Activated T-helper 9 cell treated with anti-CD3 and anti-CD28 coated beads, Interleukin-2, amount 50 U/mL, for 16 hours (primary cell): Measurements from ENCODE around the gene SFTPA2.
"Not testable (repeated sequence)": the region's sequence is repeated elsewhere in the genome, so short reads cannot be mapped to it uniquely, and the experiment has no call there.

Source experiments
- DNase-seq: peaks from one replicate; pipeline ENCODE4 v3.0.0-alpha.2; 2020; ENCODE audit warnings: low read depth

Gene SFTPA2

DNA sequence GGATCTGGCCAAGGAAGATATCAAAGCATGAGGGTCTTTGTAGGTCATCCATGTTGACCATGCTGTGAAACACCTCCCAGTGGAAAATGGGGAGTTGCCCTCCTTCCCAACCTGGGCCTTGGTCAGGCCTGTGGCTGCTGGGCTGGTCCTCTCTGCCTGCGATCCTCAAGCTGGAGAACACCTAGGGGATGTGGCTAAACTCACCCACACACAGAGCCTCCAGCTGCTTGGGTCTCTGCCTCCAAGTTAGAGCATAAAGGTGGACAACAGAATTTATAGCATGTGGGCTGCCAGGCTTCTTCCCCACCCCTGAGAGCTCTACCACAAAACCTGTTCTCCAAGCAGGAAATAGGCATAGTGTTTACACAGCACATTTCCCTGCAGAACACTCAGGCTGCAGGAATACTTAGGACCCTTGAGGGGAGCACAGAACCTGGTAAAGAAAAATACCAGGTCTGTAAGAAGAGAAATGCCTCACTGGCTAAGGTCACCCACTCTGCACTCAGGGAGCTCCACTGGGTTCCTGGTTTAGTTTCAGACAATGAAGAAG lies at the start of gene SFTPA2:
Gene SFTPA2 (minus strand): TSS at position 248 of the 550 bp plus-strand sequence. CDS start 924 bp downstream, outside the sequence.
- DNase-seq = no peak

DNA sequence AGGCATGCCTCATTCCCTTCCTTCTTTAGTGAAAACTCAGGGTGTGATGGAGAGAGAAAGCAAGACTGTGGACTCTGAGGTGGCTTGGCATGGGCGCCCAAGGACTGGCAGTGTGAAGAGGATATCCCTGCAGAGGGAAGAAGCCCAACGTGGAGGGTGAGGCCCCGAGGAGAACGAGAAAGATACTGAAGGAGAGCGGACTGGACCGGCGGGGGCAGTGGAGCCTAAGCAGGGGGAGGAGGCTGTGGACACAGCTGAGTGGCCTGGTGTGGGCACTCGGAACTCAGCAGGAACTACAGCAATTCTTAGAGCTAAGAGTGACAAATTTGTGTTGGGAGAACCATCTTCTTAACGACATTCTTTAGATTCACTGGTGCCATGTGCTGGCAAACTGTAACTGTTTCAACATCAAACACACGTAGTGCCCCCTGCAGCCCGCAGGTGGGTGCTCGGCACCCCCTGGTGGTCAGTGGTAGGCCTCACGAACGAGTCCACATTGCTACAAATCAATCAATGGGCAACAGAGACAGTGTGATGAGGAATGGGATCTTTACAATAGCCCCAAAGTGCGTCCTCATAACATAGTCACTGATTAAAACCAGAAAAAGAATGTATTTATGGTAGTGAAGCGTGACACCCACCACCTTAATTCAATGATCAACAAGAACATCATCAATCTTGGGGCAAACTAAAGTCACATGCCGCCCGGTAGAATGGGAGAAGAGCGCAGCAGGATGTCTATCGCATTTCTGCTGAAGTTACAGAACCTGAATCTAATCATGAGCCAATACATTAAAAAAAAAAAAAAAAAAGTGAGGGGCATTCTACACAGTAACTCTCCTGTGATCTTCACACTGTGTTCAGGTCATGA lies 48.5 kb upstream of the SFTPA2 start:
- DNase-seq = no peak

DNA sequence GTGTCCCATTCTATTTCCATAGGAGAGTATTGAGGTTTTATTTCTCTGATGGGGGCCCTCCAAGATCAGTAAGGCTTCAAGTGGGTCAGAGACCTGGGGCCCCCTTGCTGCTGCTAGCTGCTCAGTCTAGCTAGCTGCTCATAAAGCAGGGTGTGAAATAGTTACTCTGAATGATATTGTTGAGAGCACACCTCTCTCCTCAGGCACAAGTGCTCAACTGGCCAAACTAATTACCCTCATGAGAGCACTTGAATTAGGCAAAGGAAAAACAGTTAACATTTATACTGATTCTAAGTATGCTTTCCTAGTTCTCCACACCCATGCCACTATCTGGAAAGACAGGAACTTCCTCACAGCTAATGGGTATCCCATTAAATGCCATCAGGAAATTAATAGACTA lies 45.1 kb upstream of the SFTPA2 start:
- DNase-seq = no peak

DNA sequence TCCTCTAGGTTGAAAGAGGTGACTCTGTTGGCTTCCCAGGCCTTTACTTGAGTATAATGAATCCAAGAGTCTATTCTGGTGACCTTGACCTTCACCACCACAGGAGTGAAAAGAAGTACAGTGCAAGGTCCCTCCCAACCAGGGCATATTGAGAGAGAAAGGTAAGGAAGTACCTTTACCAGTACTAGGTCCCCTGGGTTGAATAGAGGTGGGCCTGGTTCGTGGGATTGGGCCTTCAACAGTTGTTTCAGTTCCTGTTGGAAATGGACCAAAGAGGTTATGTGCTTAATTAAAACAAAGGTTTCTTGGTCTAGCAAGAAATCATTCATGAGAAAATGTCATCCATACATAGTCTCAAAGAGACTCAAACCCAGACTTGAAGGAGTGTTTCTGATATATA lies 44.1 kb upstream of the SFTPA2 start:
- no peak for DNase-seq

DNA sequence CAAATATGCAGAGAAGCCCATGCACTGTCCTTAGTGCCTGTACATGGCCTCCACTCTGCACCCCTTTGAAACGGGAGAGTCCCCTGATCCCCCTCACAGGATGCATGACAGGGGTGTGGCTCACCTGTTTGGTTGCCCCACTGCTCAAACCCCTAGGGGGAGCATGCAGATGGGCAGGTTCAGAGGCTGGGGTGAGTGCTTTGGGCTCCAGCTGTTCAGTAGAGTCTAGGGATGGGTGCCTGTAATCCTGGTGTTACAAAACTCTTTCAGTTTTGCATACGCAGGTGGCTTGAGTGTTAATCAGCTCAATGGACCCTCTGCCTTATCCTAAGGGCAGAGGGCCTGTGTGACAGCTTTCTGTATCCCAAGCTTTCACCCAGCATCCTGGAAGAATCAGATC lies 42.7 kb upstream of the SFTPA2 start:
- DNase-seq = no peak

DNA sequence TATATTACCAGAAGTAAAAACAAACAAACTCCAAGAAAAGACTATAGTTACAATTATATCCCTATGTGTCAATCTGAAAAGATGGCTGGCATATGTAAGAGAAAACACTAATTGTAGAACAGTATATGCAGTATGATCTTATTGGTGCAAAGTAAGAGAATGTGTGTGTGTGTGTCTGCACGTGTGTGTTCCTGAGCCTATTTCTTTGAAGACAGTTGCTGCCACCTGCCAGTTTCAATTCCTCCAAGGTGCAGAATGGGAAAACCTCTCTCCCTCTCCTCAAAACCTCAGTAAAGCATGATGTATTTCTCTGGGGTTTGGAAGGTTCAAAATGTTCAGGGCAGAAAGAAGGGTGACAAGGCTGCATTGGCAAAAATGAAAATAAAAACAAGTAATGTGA lies 41.7 kb upstream of the SFTPA2 start:
- DNase-seq = no peak

DNA sequence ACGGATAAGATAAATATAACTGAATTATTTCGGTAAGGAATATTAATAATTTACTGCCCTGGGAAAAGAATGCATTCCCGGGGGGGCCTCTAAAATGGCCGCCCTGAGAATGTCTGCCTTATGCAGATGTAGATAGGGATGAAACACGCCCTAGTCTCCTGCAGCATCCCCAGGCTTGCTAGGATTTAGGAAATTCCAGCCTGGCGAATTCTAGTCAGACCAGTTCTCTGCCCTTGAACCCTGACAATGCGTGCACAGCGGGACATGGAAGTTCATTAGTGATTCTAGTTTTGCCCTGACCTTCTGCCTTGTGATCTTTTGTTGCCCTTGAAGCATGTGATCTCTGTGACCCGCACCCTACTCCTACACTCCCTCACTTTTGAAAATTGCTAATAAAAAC lies 39.4 kb upstream of the SFTPA2 start:
- DNase-seq = not testable (repeated sequence)

DNA sequence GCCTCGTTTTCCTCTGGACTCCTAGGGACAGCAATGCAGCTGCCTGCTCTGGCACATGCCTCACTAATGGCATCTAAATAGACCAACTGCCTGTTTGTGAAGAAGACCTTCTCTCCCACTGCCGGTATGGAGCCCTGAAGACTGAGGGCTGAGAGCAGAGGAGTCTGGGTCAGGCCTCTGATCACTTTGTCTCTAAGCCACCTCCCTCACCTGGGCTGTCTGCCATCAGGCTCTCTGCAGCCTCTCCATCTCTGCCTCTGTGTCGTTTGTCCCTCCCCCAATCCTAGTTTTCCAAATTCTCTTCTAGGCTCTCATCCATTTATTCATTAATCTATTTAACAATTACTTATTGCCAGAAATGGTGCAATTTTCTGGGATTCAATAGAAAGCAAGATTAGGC lies 35.3 kb upstream of the SFTPA2 start:
- no peak for DNase-seq

DNA sequence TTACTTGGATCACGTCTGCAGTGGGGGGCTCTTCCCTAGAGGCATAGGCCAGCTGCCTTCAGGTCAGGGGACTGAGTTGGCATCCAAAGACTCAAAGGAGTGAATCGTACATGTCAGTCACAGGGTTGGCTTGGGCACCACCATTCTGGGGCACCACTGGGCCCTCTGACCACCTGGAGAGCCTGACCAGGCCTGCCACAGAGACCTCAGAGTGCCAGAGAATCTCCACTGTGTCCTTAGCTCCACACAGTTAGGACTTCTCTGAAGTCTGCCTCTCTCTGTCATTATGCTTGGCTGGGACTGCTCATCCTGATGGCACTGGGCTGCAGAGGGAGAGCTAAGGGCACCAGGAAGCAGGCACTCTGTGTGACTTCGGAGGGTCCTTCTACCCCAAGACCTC lies 34.4 kb upstream of the SFTPA2 start:
- not testable (repeated sequence) for DNase-seq

DNA sequence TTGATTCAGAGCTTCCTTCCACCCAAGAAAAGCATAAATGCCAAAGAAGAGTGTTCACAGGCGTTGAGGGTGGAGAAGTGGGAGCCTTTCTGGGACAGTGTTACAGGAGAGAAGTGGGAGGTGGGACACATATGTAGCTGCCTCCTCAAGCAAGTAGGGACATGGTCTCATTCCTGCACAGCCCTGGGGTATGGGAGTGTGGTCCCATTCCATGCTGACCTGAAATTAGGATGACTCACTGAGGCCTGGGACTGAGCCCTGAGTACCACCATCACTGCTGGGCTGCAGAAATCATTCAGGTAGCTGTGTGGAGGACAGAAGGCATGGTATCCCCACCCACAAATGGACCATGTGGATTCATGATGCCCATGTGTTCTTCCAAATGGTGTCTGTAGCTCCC lies 33.2 kb upstream of the SFTPA2 start:
- DNase-seq = no peak

DNA sequence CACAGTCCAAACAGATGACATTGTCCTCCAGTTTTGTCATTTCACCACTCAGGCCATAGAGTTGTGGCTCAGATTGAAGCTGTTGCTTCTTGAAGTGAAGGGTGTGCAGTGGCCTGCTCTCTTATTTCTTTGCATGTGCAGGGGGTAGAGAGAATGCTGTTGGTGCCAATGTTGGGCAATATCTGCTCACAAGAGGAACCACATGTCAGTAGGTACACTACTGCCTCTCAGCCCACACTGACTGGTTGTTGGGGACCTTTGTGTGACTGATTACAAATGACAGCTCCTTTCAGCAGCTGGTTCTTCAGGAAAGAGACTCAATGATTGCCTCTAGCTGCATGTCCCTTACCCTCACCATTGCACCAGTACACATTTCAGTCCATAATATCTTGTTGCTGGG lies 28.6 kb upstream of the SFTPA2 start:
- no peak for DNase-seq

DNA sequence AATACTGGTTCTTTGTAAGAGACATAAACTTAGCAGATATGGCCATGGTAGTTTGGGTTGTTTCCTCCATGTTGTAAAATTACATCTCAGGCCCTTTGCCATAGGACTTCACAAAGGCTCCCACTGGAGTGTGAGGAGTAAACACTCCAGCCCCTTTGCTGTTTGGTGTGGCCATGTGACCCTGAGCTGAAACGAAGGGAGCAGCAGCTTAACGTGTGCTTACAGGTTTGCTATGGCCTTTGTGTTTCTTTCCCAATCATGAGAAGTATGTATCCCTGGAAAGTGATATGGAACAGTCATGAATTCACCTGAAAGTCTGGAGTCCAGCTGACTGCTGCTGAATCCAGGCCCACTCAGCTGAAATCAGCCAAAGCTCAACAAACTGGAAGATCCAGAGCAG lies 26.7 kb upstream of the SFTPA2 start:
- DNase-seq = no peak

DNA sequence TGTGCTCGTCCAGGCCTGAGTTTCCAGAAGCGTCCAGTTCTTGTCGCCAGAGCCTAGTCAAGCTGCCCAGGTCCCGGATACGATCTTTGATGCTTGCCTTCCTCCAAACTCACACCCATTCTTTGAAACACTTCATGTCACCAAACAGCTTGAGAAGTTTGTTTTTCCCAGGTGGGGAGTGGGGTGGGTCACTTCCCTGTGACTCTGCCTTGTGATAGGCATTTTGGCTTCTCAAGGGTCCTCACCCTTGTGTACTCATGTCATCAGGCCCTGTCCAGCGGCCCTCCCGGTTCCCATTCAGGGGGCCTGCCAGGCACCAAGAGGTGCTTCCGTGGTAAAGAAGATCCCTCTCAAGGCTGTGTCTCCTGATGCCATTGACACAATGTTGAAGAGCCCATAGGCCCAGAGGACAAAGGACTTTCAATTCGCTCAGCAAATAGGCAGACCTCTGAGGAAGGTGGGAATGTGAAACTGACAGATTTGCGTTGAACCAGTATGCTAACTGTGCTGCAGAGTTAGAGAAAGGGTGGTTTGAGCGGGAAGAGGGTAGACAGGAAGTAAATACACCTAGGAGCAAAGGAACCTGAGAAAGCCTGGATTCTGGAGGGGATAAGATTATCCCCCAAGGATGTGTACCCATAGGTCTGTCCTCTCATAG lies 25.8 kb upstream of the SFTPA2 start:
- DNase-seq = no peak

DNA sequence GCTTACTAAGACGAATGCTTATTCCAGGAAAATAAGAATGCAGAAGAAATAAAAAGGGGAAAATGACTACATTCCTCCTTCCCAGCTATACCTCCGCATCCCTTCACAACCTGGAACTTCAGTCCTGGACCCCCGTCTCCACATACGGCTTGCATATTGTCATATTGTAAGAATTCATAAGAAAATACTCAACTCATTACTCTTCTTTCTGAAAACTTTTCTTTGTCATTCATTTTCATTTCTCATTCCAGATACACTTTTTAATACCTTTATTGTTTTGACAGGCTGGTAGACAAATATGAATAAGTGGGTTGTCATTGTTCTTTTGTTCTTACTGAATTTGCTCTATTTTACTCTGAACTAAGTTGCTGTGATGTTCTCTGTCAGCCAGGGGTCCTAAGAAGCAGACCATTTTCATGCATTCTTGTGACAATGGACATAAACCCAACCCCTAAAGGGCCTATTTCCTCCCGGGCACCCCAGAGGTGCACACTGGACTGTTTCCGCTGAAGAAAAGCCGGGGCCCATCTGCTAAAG lies 23.3 kb upstream of the SFTPA2 start:
- no peak for DNase-seq

DNA sequence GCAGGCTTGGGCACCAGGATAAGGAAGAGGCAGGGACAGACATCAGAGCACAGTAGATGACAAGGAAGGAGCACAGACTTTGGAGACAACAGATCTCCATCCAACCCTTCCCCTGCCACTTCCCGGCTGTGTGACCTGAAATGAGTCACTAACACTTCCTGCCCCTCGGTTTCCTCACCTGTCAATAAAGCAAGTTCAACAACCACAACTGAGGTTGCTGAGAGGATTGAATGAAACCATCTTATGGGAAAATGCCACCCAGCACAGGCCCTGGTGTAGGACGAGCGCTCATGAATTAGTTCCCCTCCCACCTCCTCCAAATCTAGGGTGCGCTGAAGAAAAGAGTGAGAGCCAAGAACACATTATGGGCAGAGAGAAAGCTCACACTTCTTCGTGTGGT lies 22.7 kb upstream of the SFTPA2 start:
- DNase-seq = not testable (repeated sequence)

DNA sequence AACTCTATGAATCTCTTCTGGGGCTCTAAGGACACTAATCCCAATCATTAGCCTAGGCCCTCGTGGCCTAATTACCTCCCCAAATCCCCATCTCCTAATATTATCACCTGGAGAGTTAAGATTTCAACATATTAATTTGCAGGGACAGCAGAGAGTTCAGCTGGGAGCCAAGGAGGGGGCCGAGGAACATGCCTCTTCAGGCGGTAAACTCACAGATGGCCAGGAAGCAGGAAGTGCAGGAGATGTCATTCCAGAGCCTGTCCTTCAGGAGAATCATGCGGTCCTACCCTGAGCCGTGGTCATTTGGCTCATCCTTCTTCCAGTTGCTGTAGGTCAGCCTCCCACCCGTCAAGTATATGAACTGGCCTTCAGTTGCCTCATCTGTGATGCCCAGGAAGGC lies 21.9 kb upstream of the SFTPA2 start:
- no peak for DNase-seq

DNA sequence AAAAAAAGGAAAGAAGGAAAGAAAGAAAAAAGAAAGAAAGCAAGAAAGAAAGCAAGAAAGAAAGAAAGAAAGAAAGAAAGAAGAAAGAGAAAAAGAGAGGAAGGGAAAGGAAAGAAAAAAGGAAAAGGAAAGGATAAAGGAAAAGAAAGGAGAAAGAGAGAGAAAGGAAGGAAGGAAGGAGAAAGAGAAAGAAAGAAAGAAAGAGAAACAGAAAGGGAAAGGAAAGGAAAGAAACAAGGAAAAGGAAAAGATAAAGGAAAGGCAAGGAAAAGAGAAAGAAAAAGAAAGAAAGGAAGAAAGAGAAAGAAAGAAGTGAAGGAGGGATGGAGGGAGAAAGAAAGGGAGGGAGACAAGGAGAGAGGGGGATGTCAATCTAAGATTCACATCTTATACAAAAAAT lies 20.8 kb upstream of the SFTPA2 start:
- DNase-seq = no peak

DNA sequence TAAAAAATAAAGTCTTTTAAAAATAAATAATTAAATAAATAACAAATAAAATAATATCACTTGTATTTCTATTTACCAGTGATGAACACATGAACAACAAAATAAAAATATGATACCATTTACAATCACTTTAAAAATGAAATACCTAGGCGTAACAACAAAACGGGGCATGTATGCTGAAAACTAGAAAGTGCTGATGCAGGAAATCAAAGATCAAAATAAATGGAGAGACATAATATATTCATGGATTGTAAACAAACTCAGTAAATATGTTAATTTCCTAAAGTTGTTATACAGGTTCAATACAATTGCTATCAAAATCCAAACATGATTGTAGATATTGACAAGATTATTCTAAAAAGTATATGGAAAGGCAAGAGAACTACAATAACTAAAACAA lies 19.2 kb upstream of the SFTPA2 start:
- DNase-seq = no peak

DNA sequence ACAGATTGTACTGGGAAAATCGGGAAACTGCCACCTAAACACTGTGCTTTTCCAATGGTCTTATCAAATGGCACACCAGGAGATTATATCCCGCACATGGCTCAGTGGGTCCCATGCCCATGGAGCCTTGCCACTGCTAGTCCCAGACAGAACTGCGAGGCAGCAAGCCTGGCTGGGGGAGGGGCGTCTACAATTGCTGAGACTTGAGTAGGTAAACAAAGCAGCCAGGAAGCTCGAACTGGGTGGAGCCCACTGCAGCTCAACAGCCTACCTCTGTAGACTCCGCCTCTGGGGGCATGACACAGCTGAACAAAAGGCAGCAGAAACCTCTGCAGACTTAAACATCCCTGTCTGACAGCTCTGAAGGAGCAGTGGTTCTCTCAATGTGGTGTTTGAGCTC lies 10.4 kb upstream of the SFTPA2 start:
- DNase-seq = not testable (repeated sequence)

DNA sequence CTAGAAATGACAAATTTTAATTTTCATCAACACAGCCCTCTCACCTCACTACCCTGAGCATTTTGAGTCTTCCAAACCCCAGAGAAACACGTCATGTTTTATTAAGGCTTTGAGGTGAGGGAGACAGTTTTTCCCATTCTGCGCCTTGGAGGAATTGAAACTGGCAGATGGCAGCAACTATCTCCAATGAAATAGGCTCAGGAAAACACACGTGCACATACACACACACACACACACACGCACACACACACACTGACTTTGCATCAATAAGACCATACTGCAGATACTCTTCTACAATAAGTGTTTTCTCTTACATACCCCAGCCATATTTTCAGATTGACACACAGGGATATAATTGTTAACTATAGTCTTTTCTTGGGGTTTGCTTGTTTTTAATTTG lies 3.2 kb upstream of the SFTPA2 start:
- DNase-seq = no peak

DNA sequence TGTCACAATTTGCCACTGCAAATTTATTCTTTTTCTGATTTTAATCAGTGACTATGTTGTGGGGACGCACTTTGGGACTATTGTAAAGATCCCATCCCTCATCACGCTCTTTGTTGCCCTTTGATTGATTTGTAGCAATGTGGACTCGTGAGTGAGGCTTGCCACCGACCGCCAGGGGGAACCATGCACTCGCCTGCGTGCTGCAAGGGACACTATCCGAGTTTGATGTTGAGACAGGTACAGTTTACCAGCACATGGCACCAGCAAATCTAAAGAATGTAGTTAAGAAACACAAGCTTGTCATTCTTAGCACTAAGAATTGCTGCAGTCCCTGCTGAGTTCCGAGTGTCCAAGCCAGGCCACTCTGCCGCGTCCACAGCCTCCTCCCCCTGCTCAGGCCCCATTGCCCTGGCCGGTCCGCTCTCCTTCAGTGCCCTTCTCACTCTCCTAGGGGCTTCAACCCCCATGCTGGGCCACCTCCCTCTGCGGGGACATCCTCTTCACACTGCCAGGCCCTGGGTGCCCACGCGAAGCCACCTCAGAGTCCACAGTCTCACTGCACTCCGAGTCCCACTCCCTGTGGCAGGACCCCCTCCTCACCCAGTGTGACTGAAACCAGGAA lies 2.0 kb upstream of the SFTPA2 start:
- peak; percentile 37 for DNase-seq

DNA sequence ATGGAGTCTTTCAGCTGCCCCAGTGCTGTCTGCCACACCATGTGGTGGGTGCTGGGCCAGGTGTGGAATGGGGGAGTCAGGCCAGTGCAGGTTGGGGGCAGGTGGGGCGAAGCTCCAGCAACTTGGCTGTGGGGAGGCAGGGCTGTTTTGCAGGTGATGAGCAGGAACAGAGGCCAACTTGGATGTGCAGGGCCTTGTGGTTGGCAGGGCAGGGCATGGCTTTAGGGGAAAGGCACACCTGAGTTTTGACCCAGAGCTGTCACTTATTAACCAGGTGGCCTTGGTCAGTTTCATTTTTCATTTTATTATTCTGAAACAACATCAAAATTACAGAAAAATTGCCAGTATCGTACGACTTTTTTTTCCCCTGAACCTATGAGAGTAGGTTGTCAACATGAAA lies 1.1 kb upstream of the SFTPA2 start:
- DNase-seq = no peak

DNA sequence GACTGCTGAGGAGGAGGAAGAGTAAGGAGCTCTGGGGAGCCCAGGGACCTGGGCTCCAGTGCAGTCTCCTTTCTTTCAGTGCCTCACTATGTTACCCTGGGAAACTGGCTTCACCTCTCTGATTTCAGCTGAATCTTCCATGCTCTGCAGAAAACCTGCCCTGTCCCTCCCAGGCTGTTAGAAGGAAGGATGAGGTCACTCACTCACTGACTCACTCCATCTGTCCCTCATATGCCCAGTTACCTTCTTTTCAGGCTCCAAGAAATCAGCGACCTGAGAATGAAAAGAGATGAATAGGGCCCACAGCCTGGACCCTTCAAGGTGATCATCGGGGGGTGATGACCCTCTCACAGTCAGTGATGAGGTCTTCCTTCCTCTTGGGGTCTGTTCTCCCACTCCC lies 481 bp downstream of the SFTPA2 start:
- no peak for DNase-seq
